ENCODE results near the gene GEN1.

Gene GEN1

GRCh38 chr2:17747684-17748452, 6.1 kb upstream of the GEN1 start:
- Histone ChIP-seq H3K4me3 (ENCODE audit: low read depth, low read length, poor library complexity, severe bottlenecking) (no peak overlapping the region), H3K36me3 (ENCODE audit: insufficient read depth, low read length) (peaks cover 27% of the 10 kb centered on the region), H3K4me2 (ENCODE audit: low read length) (no peak overlapping the region), H3K27me3 (ENCODE audit: insufficient read depth, low read length) (no peaks in the 10 kb centered on the region), H4K20me1 (ENCODE audit: insufficient read depth, low read length) (no peaks in the 10 kb centered on the region), H3F3A (ENCODE audit: insufficient read depth, low read length) (no peaks in the 10 kb centered on the region), H3K27ac (ENCODE audit: low read depth, low read length, poor library complexity, severe bottlenecking) (no peak overlapping the region), H3K9me2 (ENCODE audit: low read depth, low read length) (no peaks in the 10 kb centered on the region), H3K9me3 (ENCODE audit: low read length) (no peaks in the 10 kb centered on the region), H2AFZ (ENCODE audit: low read length) (no peak overlapping the region), H3K9ac (ENCODE audit: low read length) (no peak overlapping the region), H3K4me1 (ENCODE audit: insufficient read depth, low read length, severe bottlenecking) (peaks cover 26% of the 10 kb centered on the region), H3K79me2 (ENCODE audit: insufficient read depth, low read length) (peaks cover 45% of the 10 kb centered on the region)
- TF ChIP-seq EZH2 (IDR thresholded peaks at IDR 0.05; ENCODE audit: borderline replicate concordance, low read length) (no peak), CTCF (IDR thresholded peaks at IDR 0.05; ENCODE audit: low read length) (no peak)

GRCh38 chr2:17748745-17749144, 5.2 kb upstream of the GEN1 start:
- TF ChIP-seq CTCF (IDR thresholded peaks at IDR 0.05; ENCODE audit: low read length) (no peak), EZH2 (IDR thresholded peaks at IDR 0.05; ENCODE audit: borderline replicate concordance, low read length) (no peak)
- Histone ChIP-seq H3F3A (ENCODE audit: insufficient read depth, low read length) (no peaks in the 10 kb centered on the region), H3K36me3 (ENCODE audit: insufficient read depth, low read length) (peaks cover 23% of the 10 kb centered on the region), H3K9me2 (ENCODE audit: low read depth, low read length) (no peaks in the 10 kb centered on the region), H3K27ac (ENCODE audit: low read depth, low read length, poor library complexity, severe bottlenecking) (no peak overlapping the region), H3K9ac (ENCODE audit: low read length) (no peak overlapping the region), H3K4me3 (ENCODE audit: low read depth, low read length, poor library complexity, severe bottlenecking) (no peak overlapping the region), H4K20me1 (ENCODE audit: insufficient read depth, low read length) (no peaks in the 10 kb centered on the region), H3K9me3 (ENCODE audit: low read length) (no peaks in the 10 kb centered on the region), H3K79me2 (ENCODE audit: insufficient read depth, low read length) (peaks cover 46% of the 10 kb centered on the region), H3K27me3 (ENCODE audit: insufficient read depth, low read length) (no peaks in the 10 kb centered on the region), H2AFZ (ENCODE audit: low read length) (no peak overlapping the region), H3K4me1 (ENCODE audit: insufficient read depth, low read length, severe bottlenecking) (peaks cover 26% of the 10 kb centered on the region), H3K4me2 (ENCODE audit: low read length) (no peak overlapping the region)

- no peaks in the 10 kb centered on the region for H3F3A ChIP-seq (ENCODE audit: insufficient read depth, low read length)
- no peak overlapping the region for H3K4me3 ChIP-seq (ENCODE audit: low read depth, low read length, poor library complexity, severe bottlenecking)
- H3K27me3 ChIP-seq (ENCODE audit: insufficient read depth, low read length): no peaks in the 10 kb centered on the region
- H2AFZ ChIP-seq (ENCODE audit: low read length): no peak overlapping the region
- TF ChIP-seq EZH2 (IDR thresholded peaks at IDR 0.05; ENCODE audit: borderline replicate concordance, low read length): no peak
- TF ChIP-seq CTCF (IDR thresholded peaks at IDR 0.05; ENCODE audit: low read length): no peak
- peaks cover 54% of the 10 kb centered on the region for H3K79me2 ChIP-seq (ENCODE audit: insufficient read depth, low read length)
- peak overlapping the region; percentile 43 for H3K4me2 ChIP-seq (ENCODE audit: low read length)
- H3K27ac ChIP-seq (ENCODE audit: low read depth, low read length, poor library complexity, severe bottlenecking): no peak overlapping the region
- peaks cover 28% of the 10 kb centered on the region for H3K4me1 ChIP-seq (ENCODE audit: insufficient read depth, low read length, severe bottlenecking)
- H3K9me2 ChIP-seq (ENCODE audit: low read depth, low read length): no peaks in the 10 kb centered on the region
- H3K9me3 ChIP-seq (ENCODE audit: low read length): no peaks in the 10 kb centered on the region
- peaks cover 11% of the 10 kb centered on the region; the same call in 1 of the 2 replicates for H3K36me3 ChIP-seq (ENCODE audit: insufficient read depth, low read length)
- no peak overlapping the region for H3K9ac ChIP-seq (ENCODE audit: low read length)
- H4K20me1 ChIP-seq (ENCODE audit: insufficient read depth, low read length): no peaks in the 10 kb centered on the region
Observed at GRCh38 chr2:17749753-17750438, 4.0 kb upstream of the GEN1 start.

Measured in OCI-LY1 (cell line).